ENCODE data around the gene RTKN2. TPM values are rescaled to one million over a fixed set of nuclear protein-coding genes. Genes with fewer than 3 reads are reported as not detected.

The RTKN2 gene
- total RNA-seq, 1 donor from 2014 or later = 109 TPM

- H3K4me3 ChIP-seq = no peak overlapping the region
- intact Hi-C loops (cut with DNase I) = no loop called here
- ATAC-seq (no peak), DNase-seq (no peak)
- TF ChIP-seq, protein P1, sequence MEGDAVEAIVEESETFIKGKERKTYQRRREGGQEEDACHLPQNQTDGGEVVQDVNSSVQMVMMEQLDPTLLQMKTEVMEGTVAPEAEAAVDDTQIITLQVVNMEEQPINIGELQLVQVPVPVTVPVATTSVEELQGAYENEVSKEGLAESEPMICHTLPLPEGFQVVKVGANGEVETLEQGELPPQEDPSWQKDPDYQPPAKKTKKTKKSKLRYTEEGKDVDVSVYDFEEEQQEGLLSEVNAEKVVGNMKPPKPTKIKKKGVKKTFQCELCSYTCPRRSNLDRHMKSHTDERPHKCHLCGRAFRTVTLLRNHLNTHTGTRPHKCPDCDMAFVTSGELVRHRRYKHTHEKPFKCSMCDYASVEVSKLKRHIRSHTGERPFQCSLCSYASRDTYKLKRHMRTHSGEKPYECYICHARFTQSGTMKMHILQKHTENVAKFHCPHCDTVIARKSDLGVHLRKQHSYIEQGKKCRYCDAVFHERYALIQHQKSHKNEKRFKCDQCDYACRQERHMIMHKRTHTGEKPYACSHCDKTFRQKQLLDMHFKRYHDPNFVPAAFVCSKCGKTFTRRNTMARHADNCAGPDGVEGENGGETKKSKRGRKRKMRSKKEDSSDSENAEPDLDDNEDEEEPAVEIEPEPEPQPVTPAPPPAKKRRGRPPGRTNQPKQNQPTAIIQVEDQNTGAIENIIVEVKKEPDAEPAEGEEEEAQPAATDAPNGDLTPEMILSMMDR (IDR thresholded peaks at IDR 0.05) = no peak
- no peak overlapping the region for H3K27ac ChIP-seq
- H3K36me3 ChIP-seq = no peaks in the 10 kb centered on the region
- no peaks in the 10 kb centered on the region for H3K4me1 ChIP-seq
- no peaks in the 10 kb centered on the region for H3K9me3 ChIP-seq
- H3K27me3 ChIP-seq (ENCODE audit: low read depth) = no peaks in the 10 kb centered on the region
These were observed 80.5 kb downstream of the RTKN2 start for GRCh38 chr10:62188021-62188616.

DNA sequence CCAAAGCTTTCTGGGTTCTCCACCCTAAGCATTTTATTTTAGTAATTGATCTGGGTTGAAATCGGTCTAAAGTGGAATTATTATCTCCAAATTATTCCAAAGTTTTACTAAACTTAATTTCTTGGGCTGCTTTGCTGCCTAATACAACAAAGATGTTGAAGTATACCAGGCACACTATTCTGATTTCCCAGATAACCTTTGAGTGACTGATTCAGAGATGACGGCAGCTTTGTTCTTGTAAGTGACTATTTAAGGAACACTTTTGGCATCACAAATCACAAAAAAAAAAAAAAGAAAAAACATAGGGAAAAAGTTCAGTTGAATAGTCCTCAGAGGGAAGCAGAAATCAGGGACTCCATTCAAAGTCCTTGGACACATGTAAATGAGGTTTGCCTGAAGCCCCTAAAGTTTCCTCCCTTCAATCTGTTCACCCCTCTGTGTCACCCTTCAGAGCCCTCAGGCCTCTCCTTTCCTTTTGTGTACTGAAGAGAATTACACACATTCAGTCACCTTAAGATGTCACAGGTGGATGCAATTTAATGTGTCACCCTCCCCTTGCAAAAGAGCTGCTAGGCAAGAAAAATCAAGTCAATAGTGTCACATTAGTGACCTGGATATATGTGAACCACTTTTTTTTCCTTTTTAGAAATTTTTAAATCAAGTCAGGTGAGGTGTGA, 81.5 kb downstream of the RTKN2 start:
- DNase-seq (no peak), ATAC-seq (peak in 1 of 2 donors; percentile 59)
- Histone ChIP-seq H3K27me3 (ENCODE audit: low read depth) (no peaks in the 10 kb centered on the region), H3K27ac (no peak overlapping the region), H3K4me1 (no peaks in the 10 kb centered on the region), H3K9me3 (no peaks in the 10 kb centered on the region), H3K36me3 (no peaks in the 10 kb centered on the region), H3K4me3 (no peak overlapping the region)
- TF ChIP-seq, protein P1 (IDR thresholded peaks at IDR 0.05) = no peak
- intact Hi-C loops (cut with DNase I) = no loop called here

GRCh38 chr10:62185919-62186692, 82.5 kb downstream of the RTKN2 start:
- no peak for ATAC-seq
- no peak for DNase-seq
- no peak overlapping the region for H3K4me3 ChIP-seq
- no peaks in the 10 kb centered on the region for H3K36me3 ChIP-seq
- no peak overlapping the region for H3K27ac ChIP-seq
- TF ChIP-seq, protein P1 (IDR thresholded peaks at IDR 0.05) = no peak
- intact Hi-C loops (cut with DNase I) = no loop called here
- no peaks in the 10 kb centered on the region for H3K27me3 ChIP-seq (ENCODE audit: low read depth)
- no peaks in the 10 kb centered on the region for H3K9me3 ChIP-seq
- H3K4me1 ChIP-seq = no peaks in the 10 kb centered on the region

DNA sequence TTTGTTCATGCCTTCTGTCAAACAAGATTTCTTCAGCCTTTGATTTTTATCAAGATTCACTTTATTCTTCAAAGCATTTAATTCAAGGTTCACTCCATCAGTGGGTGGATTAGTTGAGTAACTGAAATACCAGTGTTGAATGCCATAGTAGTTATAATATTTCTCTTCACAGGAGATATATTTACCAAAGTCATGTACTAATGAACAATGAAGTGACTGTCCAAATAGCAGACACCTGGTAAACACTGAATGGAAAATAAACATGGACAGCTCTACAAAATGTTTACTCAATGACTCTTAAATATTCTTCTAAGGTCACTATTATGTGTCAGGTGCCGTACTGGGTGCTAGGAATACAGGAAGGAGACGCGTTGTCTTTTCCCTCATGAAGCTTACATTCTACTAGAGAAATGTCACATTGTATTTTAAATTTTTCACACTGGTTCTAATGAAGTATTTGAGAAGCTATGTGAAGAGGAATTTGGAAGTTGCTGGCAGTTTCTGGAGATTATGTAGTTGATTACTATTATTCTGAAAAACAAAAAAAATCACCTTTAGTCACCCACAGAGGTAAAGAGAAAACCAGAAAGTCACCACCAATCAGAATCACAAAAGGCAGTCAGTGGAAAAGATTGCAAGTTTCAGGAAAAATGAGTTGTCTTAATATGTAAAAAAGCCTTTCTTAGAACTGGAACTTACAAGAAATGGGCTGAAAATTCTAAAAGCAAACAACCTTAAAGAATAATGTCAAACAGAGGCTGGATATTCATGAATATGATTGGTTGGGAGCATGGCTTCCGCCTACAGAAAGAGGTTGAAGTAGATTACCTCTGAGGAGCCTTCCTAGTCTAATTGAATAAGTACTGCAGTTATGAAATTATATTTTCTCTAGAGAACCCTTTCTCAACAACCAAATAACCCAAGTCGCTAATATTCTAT, 84.5 kb downstream of the RTKN2 start:
- ATAC-seq (peak in 1 of 2 donors; percentile 55), DNase-seq (no peak)
- Histone ChIP-seq H3K36me3 (no peaks in the 10 kb centered on the region), H3K9me3 (no peaks in the 10 kb centered on the region), H3K4me3 (no peak overlapping the region), H3K27ac (no peak overlapping the region), H3K4me1 (no peaks in the 10 kb centered on the region), H3K27me3 (ENCODE audit: low read depth) (no peaks in the 10 kb centered on the region)
- TF ChIP-seq, protein P1 (IDR thresholded peaks at IDR 0.05) = no peak
- intact Hi-C loops (cut with DNase I) = no loop called here

GRCh38 chr10:62183442-62183841, 85.2 kb downstream of the RTKN2 start:
- DNase-seq (no peak), ATAC-seq (peak; percentile 52 to 61)
- Histone ChIP-seq H3K27me3 (ENCODE audit: low read depth) (no peaks in the 10 kb centered on the region), H3K9me3 (no peaks in the 10 kb centered on the region), H3K36me3 (no peaks in the 10 kb centered on the region), H3K27ac (no peak overlapping the region), H3K4me1 (no peaks in the 10 kb centered on the region), H3K4me3 (no peak overlapping the region)
- TF ChIP-seq, protein P1 (IDR thresholded peaks at IDR 0.05) = no peak
- intact Hi-C loops (cut with DNase I) = no loop called here

All from lower lobe of right lung (tissue), 2 donors.